GM12872 (cell line): ENCODE data around the gene TIMP1.

Experiments
- CTCF ChIP-seq: IDR thresholded peaks from 3 replicates; pipeline ENCODE4 v1.5.1; 2011; ENCODE audit warnings: low read depth, mild to moderate bottlenecking, low read length, moderate library complexity; ENCODE audit not compliant: insufficient read depth

Gene TIMP1

GRCh38 chrX:47568656-47569295, 13.5 kb upstream of the TIMP1 start:
- peak; percentile 59 for TF ChIP-seq CTCF

GRCh38 chrX:47570794-47571193, 11.4 kb upstream of the TIMP1 start:
- no peak for TF ChIP-seq CTCF

DNA sequence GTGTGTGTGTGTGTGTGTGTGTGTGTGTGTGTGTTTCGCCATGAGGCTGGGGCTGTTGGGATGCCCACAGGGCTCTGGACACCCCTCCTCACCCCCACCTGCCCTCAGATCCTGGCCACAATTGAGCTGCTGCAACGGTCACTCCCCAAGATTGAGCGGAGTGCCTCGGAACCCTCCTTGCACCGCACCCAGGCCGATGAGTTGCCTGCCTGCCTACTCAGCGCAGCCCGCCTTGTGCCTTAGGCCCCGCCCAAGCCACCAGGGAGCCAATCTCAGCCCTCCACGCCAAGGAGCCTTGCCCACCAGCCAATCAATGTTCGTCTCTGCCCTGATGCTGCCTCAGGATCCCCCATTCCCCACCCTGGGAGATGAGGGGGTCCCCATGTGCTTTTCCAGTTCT, 11.0 kb upstream of the TIMP1 start:
- TF ChIP-seq CTCF, result no peak

GRCh38 chrX:47571896-47572295, 10.3 kb upstream of the TIMP1 start:
- TF ChIP-seq CTCF, result no peak

- TF ChIP-seq CTCF, result no peak
These were observed 9.4 kb upstream of the TIMP1 start for GRCh38 chrX:47572773-47573340.

DNA sequence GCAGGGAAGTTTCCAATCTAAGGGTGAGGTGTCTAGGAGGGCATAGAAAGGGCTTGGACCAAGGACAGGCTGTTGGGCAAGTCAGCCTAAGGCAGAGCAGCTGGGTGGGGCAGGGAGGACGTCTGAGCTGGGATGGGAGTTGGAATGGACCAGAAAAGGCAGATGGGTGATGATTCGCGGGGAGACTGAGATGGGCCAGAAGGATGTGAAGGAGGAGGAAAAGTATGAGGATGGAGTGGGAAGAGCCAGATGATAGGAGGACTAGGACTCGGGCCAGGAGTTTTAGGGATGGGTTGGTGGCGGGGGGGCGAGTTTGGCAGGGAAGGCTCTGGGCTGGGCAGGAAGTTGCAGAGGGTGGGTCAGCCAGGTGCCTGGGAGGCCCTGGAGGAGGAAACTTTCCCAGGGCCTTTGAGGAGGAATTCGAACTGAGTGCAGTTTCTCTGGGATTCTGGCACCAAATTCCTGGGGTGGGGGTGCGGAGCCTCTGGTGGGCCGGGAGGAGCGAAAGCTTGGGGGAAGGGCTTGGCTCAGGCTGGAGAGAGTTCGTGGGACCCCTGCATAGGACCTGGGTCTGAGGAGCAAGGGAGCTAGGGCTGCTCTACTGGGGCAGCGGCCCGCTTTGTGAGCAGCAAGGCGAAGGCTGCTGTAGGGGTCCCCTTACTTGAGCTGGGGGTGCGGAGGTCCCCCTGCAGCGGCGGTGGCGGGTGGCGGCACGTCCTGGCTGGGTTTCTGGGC, 8.7 kb upstream of the TIMP1 start:
- no peak for TF ChIP-seq CTCF

- no peak for TF ChIP-seq CTCF
These were observed 8.1 kb upstream of the TIMP1 start for GRCh38 chrX:47574076-47574546.
